ENCODE measurements around the gene PMPCA.

The PMPCA gene

DNA sequence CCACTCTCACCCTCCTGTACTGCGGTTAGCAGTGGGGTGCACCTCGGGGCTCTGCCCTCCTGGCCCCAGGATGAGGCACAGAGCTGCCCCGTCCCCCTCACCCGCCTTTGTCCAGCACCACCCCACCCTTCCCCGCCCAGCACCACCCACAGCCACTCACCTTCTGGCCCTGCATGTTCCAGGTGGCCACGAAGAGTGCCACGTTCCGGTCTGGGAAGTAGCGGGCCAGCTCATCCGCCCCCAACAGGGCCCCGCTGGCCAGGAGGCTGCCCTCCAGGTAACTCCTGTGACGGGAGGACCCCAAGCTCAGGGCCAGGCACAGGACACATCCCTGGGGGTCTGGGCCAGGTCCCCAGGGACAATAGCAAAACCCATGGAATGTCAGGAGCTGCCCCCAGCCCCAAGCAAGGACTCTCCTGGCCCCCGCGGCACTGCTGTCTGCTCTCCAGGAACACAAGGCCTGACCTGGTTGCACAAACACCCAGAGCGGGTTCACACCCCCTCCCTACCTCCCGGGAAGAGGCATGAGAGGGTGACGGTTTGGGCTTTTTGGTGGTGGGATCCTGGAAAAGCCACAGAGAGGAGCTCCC, 24.2 kb downstream of the PMPCA start:
- TF ChIP-seq, protein P1, sequence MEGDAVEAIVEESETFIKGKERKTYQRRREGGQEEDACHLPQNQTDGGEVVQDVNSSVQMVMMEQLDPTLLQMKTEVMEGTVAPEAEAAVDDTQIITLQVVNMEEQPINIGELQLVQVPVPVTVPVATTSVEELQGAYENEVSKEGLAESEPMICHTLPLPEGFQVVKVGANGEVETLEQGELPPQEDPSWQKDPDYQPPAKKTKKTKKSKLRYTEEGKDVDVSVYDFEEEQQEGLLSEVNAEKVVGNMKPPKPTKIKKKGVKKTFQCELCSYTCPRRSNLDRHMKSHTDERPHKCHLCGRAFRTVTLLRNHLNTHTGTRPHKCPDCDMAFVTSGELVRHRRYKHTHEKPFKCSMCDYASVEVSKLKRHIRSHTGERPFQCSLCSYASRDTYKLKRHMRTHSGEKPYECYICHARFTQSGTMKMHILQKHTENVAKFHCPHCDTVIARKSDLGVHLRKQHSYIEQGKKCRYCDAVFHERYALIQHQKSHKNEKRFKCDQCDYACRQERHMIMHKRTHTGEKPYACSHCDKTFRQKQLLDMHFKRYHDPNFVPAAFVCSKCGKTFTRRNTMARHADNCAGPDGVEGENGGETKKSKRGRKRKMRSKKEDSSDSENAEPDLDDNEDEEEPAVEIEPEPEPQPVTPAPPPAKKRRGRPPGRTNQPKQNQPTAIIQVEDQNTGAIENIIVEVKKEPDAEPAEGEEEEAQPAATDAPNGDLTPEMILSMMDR (conservative IDR thresholded peaks at IDR 0.05; ENCODE audit: control insufficient read depth, insufficient read depth, low read depth, low read length): no peak
- no peak overlapping the region for H3K4me3 ChIP-seq (ENCODE audit: control insufficient read depth, low read depth, low read length)
- DNase-seq (ENCODE audit: low read depth): no peak

DNA sequence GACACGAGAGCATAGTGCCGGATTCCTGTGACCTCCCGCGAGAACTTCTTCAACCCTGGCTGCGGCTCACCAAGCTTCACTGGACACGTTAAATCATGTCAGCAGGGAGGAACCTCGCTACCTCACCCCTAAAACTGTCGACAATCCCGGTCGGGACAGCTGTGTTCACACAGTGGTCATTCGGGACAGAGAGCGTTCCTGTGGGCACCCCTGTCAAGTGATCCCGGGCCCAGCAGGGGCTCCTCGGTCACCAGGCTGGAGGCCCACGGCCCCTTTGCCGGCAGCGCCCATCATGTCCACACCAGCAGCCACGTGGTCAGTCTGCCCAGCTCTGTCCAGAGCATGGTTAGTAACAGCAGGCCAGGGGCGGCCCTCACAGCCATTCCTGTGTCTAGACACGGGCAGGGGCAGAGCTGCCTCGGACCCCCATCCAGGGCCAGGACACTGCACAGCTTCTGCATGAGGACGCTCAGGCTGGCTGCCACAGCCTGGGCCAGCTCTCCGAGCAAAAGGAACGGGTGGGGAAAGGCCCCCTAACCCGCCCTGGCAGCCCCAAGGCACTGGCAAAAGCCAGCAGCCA, 25.7 kb downstream of the PMPCA start:
- TF ChIP-seq, protein P1 (conservative IDR thresholded peaks at IDR 0.05; ENCODE audit: control insufficient read depth, insufficient read depth, low read depth, low read length): no peak
- H3K4me3 ChIP-seq (ENCODE audit: control insufficient read depth, low read depth, low read length): no peak overlapping the region
- DNase-seq (ENCODE audit: low read depth): no peak

DNA sequence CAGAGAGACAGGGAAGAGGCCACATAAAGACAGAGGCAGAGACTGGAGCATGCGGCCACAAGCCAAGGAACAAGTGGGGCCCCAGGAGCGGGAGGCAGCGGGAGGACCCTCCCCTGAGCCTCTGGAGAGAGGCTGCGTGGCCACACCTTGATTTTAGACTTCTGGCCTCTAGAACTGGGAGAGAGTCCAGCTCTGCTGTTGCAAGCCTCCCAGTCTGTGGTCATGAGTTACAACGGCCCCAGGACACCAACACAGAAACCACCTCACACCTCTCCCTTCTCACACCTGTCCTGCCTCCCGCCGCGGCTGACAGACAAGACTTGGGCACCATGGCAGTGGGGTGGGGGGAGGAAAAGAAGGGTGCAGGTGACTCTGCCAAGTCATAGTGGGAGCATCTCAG, 27.0 kb downstream of the PMPCA start:
- TF ChIP-seq, protein P1 (conservative IDR thresholded peaks at IDR 0.05; ENCODE audit: control insufficient read depth, insufficient read depth, low read depth, low read length): no peak
- peak; percentile 64 for DNase-seq (ENCODE audit: low read depth)
- peak overlapping the region; percentile 65 for H3K4me3 ChIP-seq (ENCODE audit: control insufficient read depth, low read depth, low read length)

DNA sequence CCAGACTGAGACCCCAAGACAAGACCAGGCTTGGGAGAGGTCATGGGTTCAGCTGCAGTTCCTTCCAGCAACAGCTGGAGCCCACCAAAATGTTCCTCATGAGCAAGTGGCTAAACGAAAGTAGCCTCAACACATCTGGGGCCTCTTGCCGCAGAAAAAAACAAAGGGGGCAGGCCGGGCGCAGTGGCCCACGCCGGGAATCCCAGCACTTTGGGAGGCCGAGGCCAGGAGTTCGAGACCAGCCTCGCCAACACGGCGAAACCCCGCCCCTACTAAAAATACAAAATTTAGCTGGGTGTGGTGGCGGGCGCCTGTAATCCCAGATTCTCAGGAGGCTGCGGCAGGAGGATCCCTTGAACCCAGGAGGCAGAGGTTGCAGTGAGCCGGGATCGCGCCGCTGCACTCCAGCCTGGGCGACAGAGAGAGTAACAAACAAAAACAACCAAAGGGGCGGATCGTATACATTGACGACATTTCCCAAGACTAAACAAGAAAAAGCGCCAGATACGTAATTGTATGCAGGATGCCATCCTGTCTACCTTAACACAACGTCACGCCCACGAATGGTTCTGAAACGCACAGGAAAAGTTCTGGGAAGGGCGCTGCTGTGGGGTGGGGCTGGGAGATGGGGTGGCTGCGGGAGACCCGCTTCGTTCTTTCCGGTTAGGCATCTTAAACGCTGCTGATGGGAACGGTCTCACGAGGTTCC, 27.5 kb downstream of the PMPCA start:
- H3K4me3 ChIP-seq (ENCODE audit: control insufficient read depth, low read depth, low read length): peak overlapping the region; percentile 65
- TF ChIP-seq, protein P1 (conservative IDR thresholded peaks at IDR 0.05; ENCODE audit: control insufficient read depth, insufficient read depth, low read depth, low read length): no peak
- peak; percentile 48 for DNase-seq (ENCODE audit: low read depth)

DNA sequence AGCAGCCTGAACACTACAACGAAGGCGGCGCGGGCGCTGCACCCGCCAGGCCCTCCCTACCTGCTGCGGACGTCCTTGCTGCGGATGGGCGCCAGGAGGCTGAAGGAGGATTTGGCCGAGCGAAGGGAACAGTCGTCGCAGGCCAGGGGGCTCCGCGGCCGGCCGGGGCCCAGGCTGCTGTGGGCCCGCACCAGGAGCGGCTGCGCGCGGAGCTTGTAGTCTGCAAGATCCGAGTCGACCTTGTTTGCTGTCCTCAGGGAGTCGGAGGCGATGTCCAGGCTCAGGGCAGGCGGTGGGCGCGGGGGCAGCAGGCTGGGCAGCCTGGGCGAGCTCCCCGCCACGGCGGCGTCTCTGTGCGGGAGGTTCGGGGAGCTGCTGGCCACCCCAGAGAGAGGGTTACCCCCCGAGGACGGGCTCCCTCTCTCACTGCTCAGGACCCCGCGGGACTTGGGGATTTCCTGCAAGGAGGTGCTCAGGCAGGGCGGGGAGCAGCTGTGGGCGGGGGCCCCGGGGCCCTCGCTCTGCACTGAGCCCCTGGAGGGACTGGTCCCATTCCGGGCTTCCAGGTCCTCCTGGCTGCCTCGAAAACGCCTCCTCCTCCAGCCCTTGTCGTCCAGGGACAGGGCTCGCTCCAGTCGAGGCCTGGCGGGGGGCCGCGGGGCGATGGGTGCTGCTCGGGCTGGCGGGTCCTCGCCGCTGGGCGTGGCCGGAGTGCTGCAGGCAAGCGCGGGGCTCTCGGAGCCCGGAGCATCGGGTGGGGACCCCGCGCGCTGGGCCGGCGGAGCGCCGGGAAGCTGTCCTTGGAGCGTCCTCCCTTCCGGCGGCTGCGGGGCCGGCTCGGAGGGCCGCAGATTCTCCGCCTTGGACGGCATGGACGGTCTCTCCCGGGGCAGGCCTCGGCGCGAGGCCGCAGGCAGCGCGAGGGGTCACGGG, 28.4 kb downstream of the PMPCA start:
- TF ChIP-seq, protein P1 (conservative IDR thresholded peaks at IDR 0.05; ENCODE audit: control insufficient read depth, insufficient read depth, low read depth, low read length): no peak
- peak overlapping the region; percentile 65 for H3K4me3 ChIP-seq (ENCODE audit: control insufficient read depth, low read depth, low read length)
- DNase-seq (ENCODE audit: low read depth): no peak

All from fibroblast of mammary gland (primary cell).